Measurements from ENCODE around the gene IL17B.
A peak's percentile ranks its signal among the peaks of the same experiment; 100 is the strongest.

Gene IL17B

GRCh38 chr5:149355688-149356087, 23.4 kb downstream of the IL17B start:
- DNase-seq: no peak

GRCh38 chr5:149353911-149354310, 25.2 kb downstream of the IL17B start:
- DNase-seq: no peak

- DNase-seq: no peak
Observed at GRCh38 chr5:149352169-149352568, 26.9 kb downstream of the IL17B start.

GRCh38 chr5:149349382-149349781, 29.7 kb downstream of the IL17B start:
- no peak for DNase-seq

- no peak for DNase-seq
Observed at GRCh38 chr5:149348518-149348917, 30.6 kb downstream of the IL17B start.

- DNase-seq: peak; percentile 45
Observed at GRCh38 chr5:149345892-149346222, 33.2 kb downstream of the IL17B start.

- DNase-seq: peak; percentile 98
Observed at GRCh38 chr5:149345147-149345891, 33.8 kb downstream of the IL17B start, which contains the start of gene GRPEL2. GRPEL2 (plus strand) TSS chr5:149345499; CDS start chr5:149345540, 41 bp downstream.

- DNase-seq: no peak
Observed at GRCh38 chr5:149344151-149344550, 34.9 kb downstream of the IL17B start.

- DNase-seq: no peak
Observed at GRCh38 chr5:149341876-149342275, 37.2 kb downstream of the IL17B start.

- no peak for DNase-seq
Observed at GRCh38 chr5:149340920-149341319, 38.2 kb downstream of the IL17B start.

- DNase-seq: no peak
Observed at GRCh38 chr5:149338364-149338763, 40.7 kb downstream of the IL17B start.

GRCh38 chr5:149337736-149338135, 41.4 kb downstream of the IL17B start:
- no peak for DNase-seq

- DNase-seq: no peak
Observed at GRCh38 chr5:149333711-149334443, 45.2 kb downstream of the IL17B start.

GRCh38 chr5:149328177-149328576, 50.9 kb downstream of the IL17B start:
- no peak for DNase-seq

GRCh38 chr5:149326611-149327010, 52.5 kb downstream of the IL17B start:
- DNase-seq: no peak

GRCh38 chr5:149325894-149326293, 53.2 kb downstream of the IL17B start:
- DNase-seq: no peak

- peak; percentile 30 for DNase-seq
Observed at GRCh38 chr5:149325166-149325735, 53.8 kb downstream of the IL17B start.

- DNase-seq: no peak
Observed at GRCh38 chr5:149324641-149325040, 54.5 kb downstream of the IL17B start.
